Right atrium auricular region (tissue), 2 donors: ENCODE measurements around the gene RTP5. TPM values are rescaled to one million over a fixed set of nuclear protein-coding genes. Genes with fewer than 3 reads are reported as not detected.

Experiments used
- DNase-seq: peaks from one replicate; pipeline ENCODE4 v3.0.0-alpha.2; 2019; ENCODE audit warnings: low spot score
- H3K27ac ChIP-seq, 2 donors: fragments of 200-600 bp; sonication (generic); 1 replicate in 1 of 2; 2 replicates in 1 of 2; pipeline ENCODE4 v1.5.1; 2016 to 2019
- H3K27me3 ChIP-seq, 2 donors: fragments of 200-600 bp; sonication (generic); one replicate each; pipeline versions ENCODE4 v1.5.1 to v1.6.0; 2017 to 2019
- H3K36me3 ChIP-seq: fragments of 200-600 bp; sonication (generic); one replicate; pipeline ENCODE4 v1.5.1; 2016
- H3K4me1 ChIP-seq, 2 donors: fragments of 200-600 bp; sonication (generic); one replicate each; pipeline versions ENCODE4 v1.5.1 to v1.6.0; 2017 to 2019
- H3K4me3 ChIP-seq, 2 donors: fragments of 200-600 bp; sonication (generic); 1 replicate in 1 of 2; 2 replicates in 1 of 2; pipeline ENCODE4 v1.5.1; 2017 to 2019; ENCODE audit warnings: mild to moderate bottlenecking in 1 of 2, moderate library complexity in 1 of 2
- H3K9me3 ChIP-seq, 2 donors: fragments of 200-600 bp; sonication (generic); one replicate each; pipeline ENCODE4 v1.5.1; 2019
- total RNA-seq, 2 donors: library from RNA; depleted of rRNA; stranded (reverse); fragments of >200 nt; gene quantifications; one replicate each; pipeline ENCODE4 v1.1.0, GENCODE V29; 2016
- TF ChIP-seq, protein P1 (sequence below), 2 donors: fragments of 200-600 bp; sonication (generic); IDR thresholded peaks; one replicate each; pipeline ENCODE4 v1.5.1; 2019; ENCODE audit warnings: antibody characterized with exemption in 2 of 2

The RTP5 gene
- total RNA-seq, 2 donors from 2014 or later, result not detected

DNA sequence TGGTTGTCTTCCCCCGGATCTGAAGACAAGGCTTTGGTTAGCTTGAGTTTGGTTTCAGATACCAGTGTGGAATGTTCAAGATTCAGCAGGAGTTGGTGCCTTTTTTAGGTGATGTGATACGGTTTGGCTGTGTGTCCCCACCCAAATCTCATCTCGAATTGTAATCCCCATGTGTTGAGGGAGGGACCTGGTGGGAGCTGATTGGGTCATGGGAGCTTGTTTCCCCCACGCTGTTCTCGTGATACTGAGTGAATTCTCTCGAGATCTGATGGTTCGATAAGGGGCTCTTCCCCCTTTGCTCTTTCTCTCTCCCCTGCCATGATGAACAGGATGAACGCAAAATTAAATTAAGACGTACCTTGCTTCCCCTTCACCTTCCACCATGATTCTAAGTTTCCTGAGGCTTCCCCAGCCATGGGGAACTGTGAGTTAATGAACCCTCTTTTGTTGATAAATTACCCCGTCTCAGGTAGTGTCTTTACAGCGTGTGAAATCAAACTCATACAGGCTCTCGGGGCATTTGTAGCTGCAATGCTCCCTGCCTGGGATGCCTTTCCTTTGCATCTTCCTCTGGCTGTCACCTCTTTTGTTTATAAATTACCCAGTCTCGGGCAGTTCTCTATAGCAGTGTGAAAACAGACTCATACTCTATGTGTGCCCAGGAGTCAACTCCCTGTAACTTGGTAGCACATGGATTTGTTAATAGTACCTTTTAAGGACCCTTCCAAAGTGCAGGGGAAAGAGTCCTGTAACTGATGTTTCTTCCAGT, 32.1 kb upstream of the RTP5 start:
- no peak overlapping the region for H3K27ac ChIP-seq
- no peaks in the 10 kb centered on the region for H3K27me3 ChIP-seq
- TF ChIP-seq, protein P1, sequence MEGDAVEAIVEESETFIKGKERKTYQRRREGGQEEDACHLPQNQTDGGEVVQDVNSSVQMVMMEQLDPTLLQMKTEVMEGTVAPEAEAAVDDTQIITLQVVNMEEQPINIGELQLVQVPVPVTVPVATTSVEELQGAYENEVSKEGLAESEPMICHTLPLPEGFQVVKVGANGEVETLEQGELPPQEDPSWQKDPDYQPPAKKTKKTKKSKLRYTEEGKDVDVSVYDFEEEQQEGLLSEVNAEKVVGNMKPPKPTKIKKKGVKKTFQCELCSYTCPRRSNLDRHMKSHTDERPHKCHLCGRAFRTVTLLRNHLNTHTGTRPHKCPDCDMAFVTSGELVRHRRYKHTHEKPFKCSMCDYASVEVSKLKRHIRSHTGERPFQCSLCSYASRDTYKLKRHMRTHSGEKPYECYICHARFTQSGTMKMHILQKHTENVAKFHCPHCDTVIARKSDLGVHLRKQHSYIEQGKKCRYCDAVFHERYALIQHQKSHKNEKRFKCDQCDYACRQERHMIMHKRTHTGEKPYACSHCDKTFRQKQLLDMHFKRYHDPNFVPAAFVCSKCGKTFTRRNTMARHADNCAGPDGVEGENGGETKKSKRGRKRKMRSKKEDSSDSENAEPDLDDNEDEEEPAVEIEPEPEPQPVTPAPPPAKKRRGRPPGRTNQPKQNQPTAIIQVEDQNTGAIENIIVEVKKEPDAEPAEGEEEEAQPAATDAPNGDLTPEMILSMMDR (IDR thresholded peaks at IDR 0.05), result no peak
- no peaks in the 10 kb centered on the region for H3K9me3 ChIP-seq
- H3K4me1 ChIP-seq, result no peaks in the 10 kb centered on the region
- H3K36me3 ChIP-seq, result no peaks in the 10 kb centered on the region
- DNase-seq, result no peak
- no peak overlapping the region for H3K4me3 ChIP-seq

DNA sequence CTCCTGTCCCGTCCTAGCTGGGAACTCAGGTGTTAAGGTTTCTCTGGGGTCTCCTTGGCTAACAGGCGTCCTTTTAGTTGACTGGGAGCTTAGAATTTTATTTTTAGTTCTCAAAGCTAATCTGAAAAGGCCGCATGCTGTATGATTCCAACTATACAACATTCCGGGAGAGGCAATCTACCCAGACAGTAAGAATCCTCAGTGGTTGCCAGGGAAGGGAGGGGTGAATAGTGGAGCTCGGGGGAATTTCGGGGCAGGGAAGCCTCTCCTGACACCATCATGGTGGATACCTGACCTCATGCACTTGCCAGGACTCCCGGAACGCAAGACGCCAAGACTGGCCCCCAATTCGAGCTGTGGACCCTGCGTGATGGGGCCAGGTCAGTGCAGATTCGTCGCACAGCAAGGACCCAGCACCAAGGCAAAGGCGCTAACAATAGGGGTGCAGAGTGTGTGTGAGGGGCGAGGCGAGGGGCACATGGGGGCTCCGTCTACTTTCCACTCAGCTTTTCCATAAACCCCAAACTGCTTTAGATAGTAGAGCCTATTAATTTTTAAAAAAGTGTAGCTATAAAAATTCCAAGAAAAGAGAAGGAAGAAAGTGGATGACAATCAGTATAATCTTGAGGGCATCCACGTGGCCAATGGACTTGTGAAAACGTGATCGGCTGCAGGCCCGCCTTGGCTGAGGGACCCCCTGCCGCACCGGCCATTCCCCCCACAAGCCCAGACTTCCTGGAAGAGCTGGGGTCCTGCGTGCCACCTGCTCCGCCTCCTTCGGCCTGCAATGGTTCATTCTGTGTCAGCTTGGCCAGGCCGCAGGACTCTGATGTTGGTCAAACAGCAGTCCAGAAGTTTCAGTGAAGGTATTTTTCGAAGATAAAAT, 28.1 kb upstream of the RTP5 start:
- DNase-seq, result no peak
- TF ChIP-seq, protein P1 (IDR thresholded peaks at IDR 0.05), result no peak
- Histone ChIP-seq H3K27ac (peak overlapping the region in 1 of 2 donors; percentile 73), H3K9me3 (no peaks in the 10 kb centered on the region), H3K4me3 (no peak overlapping the region), H3K4me1 (peaks cover 0 to 18% of the 10 kb centered on the region in 2 donors), H3K27me3 (no peaks in the 10 kb centered on the region), H3K36me3 (no peaks in the 10 kb centered on the region)

DNA sequence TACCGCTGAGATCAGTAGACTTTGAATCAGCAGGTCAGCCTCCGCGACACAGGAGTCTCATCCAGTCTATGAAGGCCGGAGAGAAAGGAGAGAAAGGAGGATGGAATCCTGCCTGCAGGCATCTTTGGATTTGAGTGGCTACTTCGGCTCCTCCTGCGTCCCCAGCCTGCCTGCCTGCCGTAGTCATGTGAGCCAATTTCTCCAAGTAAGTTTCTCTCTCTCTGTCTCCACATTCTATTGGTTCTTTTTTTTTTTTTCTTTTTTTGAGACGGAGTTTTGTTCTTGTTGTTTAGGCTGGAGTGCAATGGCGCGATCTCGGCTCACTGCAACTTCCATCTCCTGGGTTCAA, 27.5 kb upstream of the RTP5 start:
- H3K36me3 ChIP-seq, result no peaks in the 10 kb centered on the region
- H3K9me3 ChIP-seq, result no peaks in the 10 kb centered on the region
- DNase-seq, result no peak
- no peak overlapping the region for H3K4me3 ChIP-seq
- TF ChIP-seq, protein P1 (IDR thresholded peaks at IDR 0.05), result no peak
- peak overlapping the region in 1 of 2 donors; percentile 73 for H3K27ac ChIP-seq
- peaks cover 0 to 18% of the 10 kb centered on the region in 2 donors for H3K4me1 ChIP-seq
- H3K27me3 ChIP-seq, result no peaks in the 10 kb centered on the region

DNA sequence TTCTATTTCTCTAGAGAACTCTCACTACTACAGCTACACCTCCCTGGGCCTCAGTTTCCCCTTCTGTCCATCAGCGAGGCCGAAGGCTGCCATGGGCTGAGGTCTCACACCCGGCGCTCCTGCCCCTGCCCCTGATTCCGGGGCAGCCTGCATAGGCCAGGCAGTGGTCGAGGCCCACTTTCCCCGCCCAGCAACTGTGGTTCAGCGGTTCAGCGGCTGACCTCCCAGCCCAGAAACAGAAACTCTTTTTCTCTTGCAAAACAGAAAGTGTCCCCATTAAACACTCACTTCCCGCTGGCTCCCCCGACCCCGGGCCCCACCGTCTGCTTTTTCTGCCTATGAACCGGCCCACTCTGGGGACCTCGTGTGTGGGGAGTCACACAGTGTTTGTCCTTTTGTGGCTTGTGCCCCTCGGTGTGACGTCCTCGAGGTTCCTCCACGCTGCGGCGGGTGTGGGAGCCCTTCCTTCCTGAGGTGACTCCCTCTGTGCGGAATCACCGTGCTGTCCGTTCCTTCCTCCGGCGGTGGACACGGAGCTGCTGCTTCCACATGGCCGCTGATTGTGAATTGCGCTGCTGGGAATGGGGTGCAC, 26.8 kb upstream of the RTP5 start:
- DNase-seq, result peak; percentile 84

DNA sequence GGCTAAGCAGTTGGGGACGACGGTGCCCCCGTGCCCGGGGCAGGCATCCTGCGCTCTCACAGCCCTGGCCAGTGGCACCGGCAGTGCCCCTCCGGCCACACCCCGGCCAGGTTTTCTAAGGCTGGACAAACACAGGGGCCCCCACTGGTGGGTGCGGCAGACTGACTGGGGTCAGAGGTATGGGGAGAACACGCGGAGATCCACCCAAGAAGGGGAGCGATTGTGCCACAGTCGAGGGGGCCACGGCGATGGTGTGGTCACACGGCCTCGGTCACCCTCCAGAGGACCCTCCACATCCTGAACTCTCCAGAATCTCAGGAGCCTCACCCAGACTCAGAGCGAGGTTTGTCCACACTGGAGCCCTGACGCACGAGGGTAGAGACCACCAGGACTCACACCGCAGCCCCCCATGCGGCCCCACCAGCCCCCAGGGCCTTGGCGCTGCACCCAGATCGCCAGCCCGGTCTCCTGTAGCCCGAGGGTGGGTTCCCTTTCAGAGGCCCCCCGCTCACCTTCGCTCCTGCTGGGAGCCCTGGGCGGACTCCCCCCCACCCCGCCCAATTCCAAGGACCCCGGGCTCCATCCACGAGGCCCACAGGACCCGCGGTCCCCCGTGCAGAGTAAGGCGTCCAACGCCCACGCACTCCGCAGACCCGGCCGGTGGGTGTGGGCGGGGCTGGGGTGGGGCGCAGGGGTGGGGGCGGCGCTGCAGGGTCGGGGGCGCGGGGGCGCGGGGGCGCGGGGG, 26.0 kb upstream of the RTP5 start:
- H3K4me3 ChIP-seq, result peak overlapping the region in 1 of 2 donors; percentile 40
- peak overlapping the region; percentile 32 to 72 for H3K27ac ChIP-seq
- H3K9me3 ChIP-seq, result no peaks in the 10 kb centered on the region
- DNase-seq, result no peak
- TF ChIP-seq, protein P1 (IDR thresholded peaks at IDR 0.05), result no peak
- peaks cover 0 to 18% of the 10 kb centered on the region in 2 donors for H3K4me1 ChIP-seq
- H3K27me3 ChIP-seq, result no peaks in the 10 kb centered on the region
- H3K36me3 ChIP-seq, result no peaks in the 10 kb centered on the region

More for the DNA sequence above, 26.8 kb upstream of the RTP5 start:
- Histone ChIP-seq H3K36me3 (no peaks in the 10 kb centered on the region), H3K27me3 (no peaks in the 10 kb centered on the region), H3K4me3 (no peak overlapping the region), H3K9me3 (no peaks in the 10 kb centered on the region), H3K4me1 (peaks cover 0 to 18% of the 10 kb centered on the region in 2 donors), H3K27ac (peak overlapping the region; percentile 32 to 72)
- TF ChIP-seq, protein P1 (IDR thresholded peaks at IDR 0.05), result no peak
